ENCODE results near the gene PTRH2.

Gene PTRH2

GRCh38 chr17:59716427-59716826, 9.2 kb upstream of the PTRH2 start:
- no peak for DNase-seq

- no peak for DNase-seq
Measured at GRCh38 chr17:59714255-59714654, 7.0 kb upstream of the PTRH2 start.

GRCh38 chr17:59712862-59713261, 5.6 kb upstream of the PTRH2 start:
- no peak for DNase-seq

GRCh38 chr17:59711936-59712335, 4.7 kb upstream of the PTRH2 start:
- DNase-seq = no peak

- DNase-seq = no peak
Measured at GRCh38 chr17:59707971-59708430, 771 bp upstream of the PTRH2 start.

- DNase-seq = no peak
Measured at GRCh38 chr17:59702304-59702703, 4.9 kb downstream of the PTRH2 start.

GRCh38 chr17:59699786-59700185, 7.4 kb downstream of the PTRH2 start:
- DNase-seq = no peak

- DNase-seq = no peak
Measured at GRCh38 chr17:59699218-59699617, 8.0 kb downstream of the PTRH2 start.

- no peak for DNase-seq
Measured at GRCh38 chr17:59698143-59698542, 9.1 kb downstream of the PTRH2 start.

- DNase-seq = no peak
Measured at GRCh38 chr17:59696682-59697277, 10.4 kb downstream of the PTRH2 start.

- DNase-seq = no peak
Measured at GRCh38 chr17:59695945-59696681, 11.1 kb downstream of the PTRH2 start.

- no peak for DNase-seq
Measured at GRCh38 chr17:59694344-59694743, 12.9 kb downstream of the PTRH2 start.

GRCh38 chr17:59693582-59693981, 13.6 kb downstream of the PTRH2 start:
- DNase-seq = no peak

GRCh38 chr17:59688496-59688895, 18.7 kb downstream of the PTRH2 start:
- DNase-seq = no peak

GRCh38 chr17:59688008-59688407, 19.2 kb downstream of the PTRH2 start:
- DNase-seq = no peak

- no peak for DNase-seq
Measured at GRCh38 chr17:59684967-59685366, 22.3 kb downstream of the PTRH2 start.

GRCh38 chr17:59683283-59683682, 23.9 kb downstream of the PTRH2 start:
- DNase-seq = no peak

- no peak for DNase-seq
Measured at GRCh38 chr17:59680314-59680713, 26.9 kb downstream of the PTRH2 start.

- no peak for DNase-seq
Measured at GRCh38 chr17:59678918-59679317, 28.3 kb downstream of the PTRH2 start.

- no peak for DNase-seq
Measured at GRCh38 chr17:59676716-59677115, 30.5 kb downstream of the PTRH2 start.

- DNase-seq = no peak
Measured at GRCh38 chr17:59675231-59675630, 32.0 kb downstream of the PTRH2 start.

- no peak for DNase-seq
Measured at GRCh38 chr17:59671386-59671785, 35.8 kb downstream of the PTRH2 start.

GRCh38 chr17:59669944-59670343, 37.3 kb downstream of the PTRH2 start:
- no peak for DNase-seq

- DNase-seq = no peak
Measured at GRCh38 chr17:59669411-59669810, 37.8 kb downstream of the PTRH2 start.

- DNase-seq = no peak
Measured at GRCh38 chr17:59668816-59669215, 38.4 kb downstream of the PTRH2 start.
